NT2/D1 (cell line): Measurements from ENCODE around the gene CRIP3.
A peak's percentile ranks its signal among the peaks of the same experiment; 100 is the strongest.

Experiments
- DNase-seq: peaks from one replicate; pipeline ENCODE4 v3.0.0-alpha.2; 2011; ENCODE audit warnings: low read depth, low spot score
- H3K27me3 ChIP-seq: 2 replicates; pipeline ENCODE4 v1.6.0; 2011; ENCODE audit warnings: mild to moderate bottlenecking; ENCODE audit not compliant: insufficient read length, insufficient read depth
- H3K36me3 ChIP-seq: 2 replicates; pipeline ENCODE4 v1.6.1; 2011; ENCODE audit warnings: mild to moderate bottlenecking, low read length, mixed read lengths; ENCODE audit not compliant: insufficient read depth, insufficient read length
- H3K4me1 ChIP-seq: 2 replicates; pipeline ENCODE4 v1.5.1; 2011; ENCODE audit not compliant: insufficient read depth, insufficient read length
- H3K4me3 ChIP-seq: 2 replicates; pipeline ENCODE4 v1.5.1; 2011; ENCODE audit warnings: low read depth; ENCODE audit not compliant: insufficient read length
- H3K9ac ChIP-seq: 2 replicates; pipeline ENCODE4 v1.6.0; 2011; ENCODE audit warnings: low read depth; ENCODE audit not compliant: insufficient read length
- H3K9me3 ChIP-seq: 2 replicates; pipeline ENCODE4 v1.5.1; 2011; ENCODE audit warnings: mild to moderate bottlenecking, low read length; ENCODE audit not compliant: insufficient read depth
- SUZ12 ChIP-seq: IDR thresholded peaks from 2 replicates; pipeline ENCODE4 v1.6.1; 2011; ENCODE audit not compliant: insufficient read length, insufficient read depth; ENCODE audit errors: extremely low read depth
- YY1 ChIP-seq: IDR thresholded peaks from 2 replicates; pipeline ENCODE4 v1.6.1; 2011; ENCODE audit not compliant: insufficient read length, insufficient read depth
- ZNF274 ChIP-seq: IDR thresholded peaks from 2 replicates; pipeline ENCODE4 v1.6.1; 2011; ENCODE audit warnings: mild to moderate bottlenecking, low read depth, low read length

CRIP3 gene

DNA sequence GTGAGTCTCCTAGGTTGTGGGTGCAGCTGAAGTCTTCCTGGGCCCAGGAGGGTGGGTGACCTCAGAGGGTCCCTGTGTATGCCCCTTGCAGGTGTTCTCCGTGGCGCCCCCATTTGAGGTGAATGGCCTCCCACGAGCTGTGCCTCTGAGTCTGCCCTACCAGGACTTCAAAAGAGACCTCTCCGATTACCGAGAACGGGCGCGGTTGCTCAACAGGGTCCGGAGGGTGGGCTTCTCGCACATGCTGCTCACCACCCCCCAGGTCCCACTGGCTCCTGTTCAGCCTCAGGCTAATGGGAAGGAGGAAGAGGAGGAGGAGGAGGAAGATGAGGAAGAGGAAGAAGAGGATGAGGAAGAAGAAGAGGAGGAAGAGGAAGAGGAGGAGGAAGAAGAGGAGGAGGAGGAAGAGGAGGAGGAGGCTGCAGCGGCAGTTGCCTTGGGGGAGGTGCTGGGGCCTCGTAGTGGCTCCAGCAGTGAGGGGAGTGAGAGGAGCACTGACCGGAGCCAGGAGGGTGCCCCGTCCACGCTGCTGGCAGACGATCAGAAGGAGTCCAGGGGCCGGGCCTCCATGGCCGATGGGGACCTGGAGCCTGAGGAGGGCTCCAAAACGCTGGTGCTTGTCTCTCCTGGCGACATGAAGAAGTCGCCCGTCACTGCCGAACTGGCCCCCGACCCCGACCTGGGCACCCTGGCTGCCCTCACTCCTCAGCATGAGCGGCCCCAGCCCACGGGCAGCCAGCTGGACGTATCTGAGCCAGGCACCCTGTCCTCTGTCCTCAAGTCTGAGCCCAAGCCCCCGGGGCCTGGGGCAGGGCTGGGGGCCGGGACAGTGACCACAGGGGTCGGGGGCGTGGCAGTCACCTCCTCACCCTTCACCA, 25.8 kb downstream of the CRIP3 start:
- DNase-seq, result no peak
- H3K27me3 ChIP-seq, result no peaks in the 10 kb centered on the region
- H3K9ac ChIP-seq, result no peak overlapping the region

DNA sequence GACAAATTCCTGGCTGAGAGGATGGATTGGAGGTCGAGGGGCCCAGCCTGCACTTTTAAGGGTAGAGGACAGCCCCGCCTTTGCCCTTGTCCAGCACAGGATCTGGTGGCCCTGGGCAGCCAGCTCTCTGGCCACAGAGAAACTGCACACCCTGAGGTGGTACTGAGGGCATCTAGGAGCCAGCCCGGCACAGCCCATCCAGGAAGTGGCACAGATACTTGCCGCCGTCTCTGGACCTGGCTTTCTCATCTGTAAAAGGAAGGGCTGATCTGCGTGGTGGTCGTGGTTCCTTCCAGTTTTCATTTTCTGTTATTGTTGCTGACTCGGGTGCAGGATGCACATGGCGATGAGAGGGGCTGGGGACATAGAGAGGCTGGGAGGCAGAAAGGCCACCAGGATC, 26.6 kb downstream of the CRIP3 start:
- DNase-seq, result no peak
- no peak overlapping the region for H3K9ac ChIP-seq
- H3K36me3 ChIP-seq, result no peaks in the 10 kb centered on the region
- H3K4me3 ChIP-seq, result no peak overlapping the region
- no peak for TF ChIP-seq ZNF274
- no peak for TF ChIP-seq YY1
- no peak for TF ChIP-seq SUZ12
- peaks cover 19% of the 10 kb centered on the region for H3K4me1 ChIP-seq
- no peaks in the 10 kb centered on the region for H3K27me3 ChIP-seq
- no peaks in the 10 kb centered on the region for H3K9me3 ChIP-seq

More for the DNA sequence above, 25.8 kb downstream of the CRIP3 start:
- H3K9me3 ChIP-seq, result no peaks in the 10 kb centered on the region
- no peak overlapping the region for H3K4me3 ChIP-seq
- no peak for TF ChIP-seq YY1
- no peak for TF ChIP-seq SUZ12
- TF ChIP-seq ZNF274, result no peak
- no peaks in the 10 kb centered on the region for H3K36me3 ChIP-seq
- peaks cover 18% of the 10 kb centered on the region for H3K4me1 ChIP-seq

DNA sequence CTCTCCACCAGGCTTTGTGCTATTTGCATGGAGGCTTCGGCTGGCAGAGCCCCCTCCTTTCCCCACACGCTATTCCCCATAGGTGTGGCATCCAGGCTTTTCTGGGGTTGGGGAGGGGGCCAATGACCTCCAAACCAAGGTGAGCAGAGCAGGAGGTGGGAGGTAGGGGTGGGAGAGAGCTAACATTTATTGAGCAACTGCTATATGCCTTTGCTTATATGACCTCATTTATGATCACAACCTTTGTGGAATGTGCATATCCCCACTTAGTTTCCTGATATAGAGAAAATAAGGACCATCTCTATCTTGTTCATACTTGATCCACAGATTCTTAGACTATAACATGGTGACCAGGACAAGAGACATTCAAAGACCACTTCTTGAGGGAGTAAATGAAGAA, 28.4 kb downstream of the CRIP3 start:
- Histone ChIP-seq H3K9ac (peak overlapping the region; percentile 26), H3K4me3 (no peak overlapping the region), H3K27me3 (peaks cover 9% of the 10 kb centered on the region), H3K4me1 (peaks cover 15% of the 10 kb centered on the region), H3K36me3 (no peaks in the 10 kb centered on the region), H3K9me3 (no peaks in the 10 kb centered on the region)
- no peak for DNase-seq
- TF ChIP-seq ZNF274 (no peak), SUZ12 (no peak), YY1 (no peak)

DNA sequence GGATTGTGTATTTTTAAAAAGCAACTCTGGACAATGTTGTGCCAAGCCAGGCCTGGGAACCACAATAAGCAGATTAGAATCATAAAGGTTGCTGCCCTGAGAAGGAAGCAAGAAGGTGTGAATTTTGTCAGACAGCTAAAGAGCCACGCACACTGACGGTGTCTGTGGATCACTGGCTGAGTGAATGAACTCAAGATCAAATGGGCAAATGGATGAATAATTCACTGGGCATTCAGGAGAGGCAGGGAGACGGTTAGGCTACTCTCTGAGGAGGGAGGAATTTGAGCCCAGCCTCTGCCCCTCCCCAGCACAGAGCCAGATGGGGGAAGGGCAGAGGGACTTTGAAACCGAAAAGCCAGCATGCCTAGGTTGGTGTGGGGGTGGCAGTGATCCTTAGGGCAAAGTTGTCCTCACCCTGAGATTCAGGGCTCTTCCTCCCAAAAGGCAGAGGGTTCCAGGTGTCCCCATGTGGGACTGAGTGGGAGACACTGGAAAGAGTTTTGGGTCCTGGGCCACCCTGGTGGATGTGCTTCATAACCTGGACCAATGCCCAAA, 30.0 kb downstream of the CRIP3 start:
- Histone ChIP-seq H3K4me1 (peaks cover 18% of the 10 kb centered on the region), H3K27me3 (peaks cover 24% of the 10 kb centered on the region), H3K9ac (no peak overlapping the region), H3K4me3 (no peak overlapping the region), H3K9me3 (no peaks in the 10 kb centered on the region), H3K36me3 (no peaks in the 10 kb centered on the region)
- DNase-seq, result no peak
- TF ChIP-seq ZNF274, result no peak
- no peak for TF ChIP-seq YY1

DNA sequence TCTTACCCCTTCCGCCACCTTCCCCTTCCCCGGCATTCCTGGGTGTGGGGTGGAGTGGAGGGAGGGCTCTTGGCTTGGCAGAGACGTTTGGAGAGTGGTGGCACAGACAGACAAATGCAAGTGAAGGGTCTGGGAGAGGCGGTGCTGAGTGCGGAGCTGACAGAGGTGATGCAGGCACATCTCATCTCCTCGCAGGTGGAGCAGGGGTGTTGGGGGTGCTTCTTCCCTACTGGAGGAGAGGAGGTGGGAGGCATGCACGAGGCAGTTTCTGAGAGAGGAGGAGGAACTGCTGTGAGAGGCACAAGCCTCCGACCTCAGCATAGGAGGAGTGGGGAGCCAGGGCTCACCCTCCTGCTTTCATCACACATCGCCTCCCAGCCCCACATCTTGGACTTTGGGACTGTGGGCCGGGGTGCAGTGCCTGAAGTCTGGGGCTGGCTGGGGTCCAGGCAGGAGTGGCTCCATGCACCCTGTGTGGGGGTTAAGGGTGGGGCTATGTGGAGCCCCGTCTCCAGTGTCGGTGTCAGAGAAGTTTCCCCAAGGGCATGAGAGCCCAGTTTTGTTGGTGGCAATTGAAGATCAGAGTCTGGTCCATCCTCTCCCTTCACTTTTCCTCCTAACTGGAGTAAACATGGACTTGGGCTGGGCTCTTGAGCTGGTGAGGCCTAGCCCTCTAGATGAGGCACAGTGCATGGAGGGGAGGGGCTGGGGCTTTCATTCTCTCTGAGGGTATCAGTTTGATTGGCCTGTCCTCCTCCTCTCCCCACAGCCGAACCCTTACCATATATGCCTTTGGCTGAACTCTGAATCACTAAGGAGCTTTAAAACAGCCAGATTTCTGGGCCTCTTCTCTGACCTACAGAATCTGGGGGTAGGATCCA, 30.7 kb downstream of the CRIP3 start:
- H3K9ac ChIP-seq, result no peak overlapping the region
- H3K4me3 ChIP-seq, result no peak overlapping the region
- peaks cover 24% of the 10 kb centered on the region for H3K27me3 ChIP-seq
- H3K36me3 ChIP-seq, result no peaks in the 10 kb centered on the region
- no peaks in the 10 kb centered on the region for H3K9me3 ChIP-seq
- no peak for TF ChIP-seq ZNF274
- no peak for TF ChIP-seq YY1
- TF ChIP-seq SUZ12, result no peak
- DNase-seq, result no peak
- peaks cover 18% of the 10 kb centered on the region for H3K4me1 ChIP-seq

DNA sequence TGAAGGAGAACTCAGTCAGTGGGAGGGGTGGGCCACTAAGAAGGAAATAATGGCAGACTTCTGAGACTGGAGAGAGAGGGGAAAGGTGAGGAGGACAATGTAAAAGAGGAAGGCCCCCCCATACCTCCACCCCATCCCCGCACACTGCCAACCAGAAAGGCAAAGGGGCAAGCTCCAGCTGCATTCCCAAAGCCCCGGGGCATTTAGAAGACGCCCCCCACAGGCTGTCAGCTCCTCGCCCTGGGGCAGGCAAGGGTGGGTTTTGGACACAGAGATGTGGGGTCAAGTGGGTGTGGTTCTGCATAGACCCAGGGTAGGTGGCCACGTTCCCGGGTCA, 31.4 kb downstream of the CRIP3 start:
- no peak overlapping the region for H3K4me3 ChIP-seq
- TF ChIP-seq ZNF274 (no peak), YY1 (no peak)
- no peak for DNase-seq

DNA sequence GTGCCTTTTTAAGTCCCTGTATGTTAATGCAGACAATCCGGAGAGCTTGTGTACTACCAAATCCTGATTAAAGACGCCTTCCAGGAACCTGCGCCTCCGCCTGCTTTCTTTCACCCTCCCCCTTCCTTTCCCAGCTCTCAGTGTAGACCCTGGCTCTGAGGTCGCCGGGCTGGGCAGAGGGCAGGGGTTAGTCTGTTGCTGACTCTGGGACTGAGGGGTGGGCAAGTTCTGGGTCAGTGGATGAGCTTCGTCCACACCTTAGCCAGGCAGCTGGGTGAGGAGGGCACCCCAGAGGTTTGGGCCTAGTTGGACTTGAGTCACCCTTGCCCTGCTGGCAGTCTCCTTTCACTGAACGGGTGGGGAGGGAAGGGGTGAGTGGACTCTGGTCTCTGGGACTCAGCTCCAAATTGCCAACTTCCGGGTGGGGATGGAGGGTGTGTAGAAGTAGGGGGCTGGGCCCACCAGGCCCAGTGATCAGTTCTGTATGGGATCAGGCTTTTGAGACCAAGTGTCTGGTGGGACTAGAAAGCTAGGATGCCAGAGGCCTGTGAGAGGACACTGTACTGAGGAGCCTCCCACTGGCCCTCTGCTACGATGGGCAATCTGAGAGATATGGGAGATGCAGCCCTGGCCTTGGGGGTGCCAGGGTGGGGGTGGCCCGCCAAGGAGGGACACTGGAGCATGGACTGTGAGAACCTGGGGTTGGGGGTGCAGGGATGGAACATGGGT, 31.9 kb downstream of the CRIP3 start:
- H3K9me3 ChIP-seq, result no peaks in the 10 kb centered on the region
- peaks cover 18% of the 10 kb centered on the region for H3K4me1 ChIP-seq
- H3K27me3 ChIP-seq, result peaks cover 24% of the 10 kb centered on the region
- TF ChIP-seq YY1 (no peak), SUZ12 (no peak), ZNF274 (no peak)
- H3K9ac ChIP-seq, result no peak overlapping the region
- DNase-seq, result no peak
- H3K36me3 ChIP-seq, result no peaks in the 10 kb centered on the region
- no peak overlapping the region for H3K4me3 ChIP-seq

More for the DNA sequence above, 31.4 kb downstream of the CRIP3 start:
- Histone ChIP-seq H3K27me3 (peaks cover 24% of the 10 kb centered on the region), H3K36me3 (no peaks in the 10 kb centered on the region), H3K9ac (no peak overlapping the region), H3K4me1 (peaks cover 18% of the 10 kb centered on the region), H3K9me3 (no peaks in the 10 kb centered on the region)
